Measurements from ENCODE around the gene VMP1. TPM values are rescaled to one million over a fixed set of nuclear protein-coding genes. Genes with fewer than 3 reads are reported as not detected.

Gene VMP1
- polyA plus RNA-seq, 3 donors = 90.1 to 126 (median 108) TPM

DNA sequence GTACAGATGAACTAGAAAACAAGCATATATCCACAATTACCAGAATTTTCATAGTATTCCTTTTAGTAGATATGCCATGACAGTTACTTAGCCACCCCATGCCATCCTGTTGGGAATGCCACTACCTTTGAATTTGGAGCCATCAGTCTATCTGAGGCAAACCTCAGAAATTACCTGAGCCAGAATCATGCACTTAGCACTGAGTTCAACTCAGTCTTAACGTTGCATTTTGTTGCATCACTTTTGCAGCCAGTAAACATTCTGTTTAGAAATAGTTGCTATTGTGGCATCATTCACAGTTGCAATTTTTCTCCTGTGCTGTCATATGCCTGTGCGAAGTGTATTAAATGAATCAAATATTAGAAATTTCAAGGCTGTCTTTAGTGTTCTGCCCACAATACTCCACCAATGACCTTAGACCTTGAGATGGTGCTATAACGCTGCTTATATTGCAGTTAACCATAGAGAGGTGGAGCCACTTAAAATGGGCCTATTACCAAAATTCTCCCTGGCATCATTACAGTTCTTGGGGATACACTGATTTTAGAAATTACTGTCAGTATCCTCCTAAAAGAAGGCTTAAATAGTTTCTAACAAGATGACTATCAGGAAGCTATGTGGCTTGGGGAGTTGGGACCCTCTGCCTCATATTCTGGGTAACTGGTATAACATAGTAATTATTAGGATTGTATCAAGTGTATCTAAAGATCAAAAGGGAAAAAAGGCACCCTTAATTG lies 11.3 kb upstream of the VMP1 start:
- no peak for DNase-seq (ENCODE audit: extremely low read depth in 1 of 11, low read depth in 9 of 11, low spot score in 4 of 11)

DNA sequence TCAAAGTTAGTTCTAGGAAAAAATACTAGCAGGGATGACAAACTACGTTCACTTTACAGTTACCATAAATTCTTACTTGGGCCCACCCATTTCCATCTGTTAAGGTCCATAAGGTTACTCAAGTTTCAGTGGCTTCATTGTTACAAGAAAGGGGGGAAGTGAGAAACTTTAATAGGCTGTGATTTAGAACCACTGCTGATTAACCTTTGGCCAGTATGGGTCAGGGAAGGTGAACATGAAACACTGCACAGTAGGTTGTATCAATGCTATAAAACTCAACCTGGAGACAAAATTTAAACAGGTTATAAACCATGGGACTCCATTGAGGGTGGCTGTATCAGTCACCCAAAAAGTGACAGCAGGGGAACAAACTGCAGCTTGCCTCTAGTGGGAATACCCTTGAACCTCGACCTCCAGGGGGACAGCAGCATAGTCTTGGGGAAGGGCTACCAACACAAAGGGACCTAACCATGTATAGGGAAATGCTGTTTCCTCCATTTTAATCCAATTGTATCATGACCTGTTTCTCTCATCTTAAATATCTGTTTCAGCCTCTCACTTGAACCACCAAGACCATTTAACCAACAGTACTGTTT lies 10.7 kb upstream of the VMP1 start:
- DNase-seq (ENCODE audit: extremely low read depth in 1 of 11, low read depth in 9 of 11, low spot score in 4 of 11) = no peak

DNA sequence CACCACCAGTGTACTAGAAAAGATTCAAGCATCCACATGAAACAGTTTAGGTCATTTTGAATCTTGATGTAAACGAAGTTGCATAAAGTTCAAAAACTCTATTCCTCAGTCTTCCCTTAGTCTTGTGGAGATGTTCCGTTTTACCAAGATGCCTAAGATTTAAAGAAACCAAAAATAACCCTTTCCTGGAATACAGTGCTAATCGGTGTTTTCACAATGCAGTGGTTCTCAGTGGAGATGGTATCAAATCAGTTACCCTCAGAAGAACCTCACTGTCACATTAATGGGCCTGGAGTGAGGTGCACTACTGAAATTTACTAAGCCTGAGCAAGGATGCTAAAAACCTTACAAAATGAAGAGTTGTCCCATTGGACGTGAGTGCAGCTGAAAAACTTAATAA lies 9.3 kb upstream of the VMP1 start:
- DNase-seq (ENCODE audit: extremely low read depth in 1 of 11, low read depth in 9 of 11, low spot score in 4 of 11) = no peak

DNA sequence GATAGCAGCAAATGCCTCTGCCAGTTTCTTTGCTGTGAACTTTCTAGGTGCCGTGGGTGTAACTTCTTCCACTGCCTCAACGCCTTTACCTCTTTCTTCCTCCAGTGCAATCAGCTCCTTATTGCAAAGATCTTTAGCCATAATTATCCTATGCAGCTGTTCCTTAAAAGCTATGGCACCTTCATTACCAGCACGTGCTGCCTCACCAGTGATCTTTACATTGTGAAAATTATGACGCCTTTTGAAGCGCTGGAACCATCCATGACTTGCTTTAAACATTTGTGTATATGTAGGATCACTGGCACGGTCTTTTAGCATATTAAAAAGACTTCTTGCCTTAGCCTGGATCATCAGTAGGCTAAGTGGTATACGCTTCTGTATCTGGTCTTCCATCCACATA lies 8.2 kb upstream of the VMP1 start:
- DNase-seq (ENCODE audit: extremely low read depth in 1 of 11, low read depth in 9 of 11, low spot score in 4 of 11) = no peak

DNA sequence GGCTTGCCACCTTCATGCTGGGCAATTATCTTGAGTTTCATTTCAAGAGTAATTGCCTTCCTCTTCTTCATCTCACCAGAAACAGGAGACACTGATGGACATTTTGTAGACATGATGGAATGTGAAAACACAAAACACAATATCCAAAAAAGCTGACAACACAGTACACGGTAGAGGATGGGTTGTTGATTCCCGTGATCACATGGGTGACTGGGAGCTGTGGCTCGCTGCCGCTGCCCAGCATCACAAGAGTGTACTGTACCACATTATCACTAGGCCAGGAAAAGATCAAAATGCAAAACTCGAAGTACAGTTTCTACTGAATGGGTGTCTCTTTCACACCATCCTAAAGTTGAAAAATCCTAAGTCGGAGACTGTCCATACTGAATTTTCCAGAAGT lies 7.7 kb upstream of the VMP1 start:
- DNase-seq (ENCODE audit: extremely low read depth in 1 of 11, low read depth in 9 of 11, low spot score in 4 of 11) = no peak

DNA sequence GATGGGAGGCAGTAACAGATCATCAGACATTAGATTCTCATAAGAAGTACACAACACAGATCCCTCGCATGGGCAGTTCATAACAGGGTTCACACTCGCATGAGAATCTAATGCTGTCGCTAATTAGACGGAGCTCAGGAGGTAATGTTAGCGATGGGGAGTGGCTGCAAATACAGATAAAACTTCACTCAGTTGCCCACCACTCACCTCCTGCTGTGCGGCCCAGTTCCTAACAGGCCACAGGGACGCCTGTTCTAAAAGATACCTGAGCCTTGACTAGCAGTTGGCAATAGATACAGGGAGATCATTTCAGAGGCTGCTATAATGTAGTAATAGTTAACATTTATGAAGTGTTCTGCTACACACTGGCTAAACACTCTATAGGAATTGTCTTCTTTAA lies 5.2 kb upstream of the VMP1 start:
- DNase-seq (ENCODE audit: extremely low read depth in 1 of 11, low read depth in 9 of 11, low spot score in 4 of 11) = no peak

DNA sequence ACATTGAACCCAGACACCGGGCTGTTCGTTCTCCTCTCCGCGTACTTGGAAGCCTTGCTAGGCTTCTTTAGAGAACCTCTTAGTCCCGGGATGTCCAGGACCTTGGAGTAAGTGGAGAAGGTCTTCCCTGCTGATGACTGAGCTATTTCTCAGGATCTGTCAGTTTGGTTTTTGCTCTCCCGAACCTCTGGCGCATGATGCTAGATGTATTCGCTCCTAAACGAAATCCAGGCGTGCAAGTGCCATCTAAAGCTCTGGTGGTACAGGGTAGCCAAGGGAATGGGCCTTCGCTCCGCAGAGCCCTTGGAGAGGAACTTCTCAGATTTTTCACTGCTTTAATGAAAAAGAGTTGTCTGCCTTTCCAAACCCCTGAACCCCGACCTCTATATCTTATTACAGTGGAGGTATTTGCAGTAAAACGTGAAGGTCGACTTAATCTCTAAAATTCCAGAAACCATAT lies 547 bp downstream of the VMP1 start:
- DNase-seq (ENCODE audit: extremely low read depth in 1 of 11, low read depth in 9 of 11, low spot score in 4 of 11) = no peak

DNA sequence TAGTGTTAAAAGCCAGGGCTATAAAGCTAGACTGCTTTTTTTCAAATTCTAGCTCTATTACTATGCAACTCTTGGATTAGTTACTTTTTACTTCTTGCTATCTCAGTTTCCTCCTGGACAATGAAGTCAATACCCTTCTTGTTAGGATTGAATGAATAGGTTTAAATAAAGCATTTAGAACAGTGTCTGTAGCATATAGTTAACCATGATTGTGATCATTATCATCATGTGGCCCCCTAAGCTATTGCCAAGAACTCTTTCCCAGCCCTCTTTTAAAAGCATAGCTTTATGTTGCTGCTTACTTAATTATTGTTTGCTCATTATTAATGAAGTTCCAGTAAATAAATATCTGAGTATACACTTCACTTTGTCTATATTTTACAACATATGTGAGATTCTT lies 4.5 kb downstream of the VMP1 start:
- DNase-seq (ENCODE audit: extremely low read depth in 1 of 11, low read depth in 9 of 11, low spot score in 4 of 11) = no peak

DNA sequence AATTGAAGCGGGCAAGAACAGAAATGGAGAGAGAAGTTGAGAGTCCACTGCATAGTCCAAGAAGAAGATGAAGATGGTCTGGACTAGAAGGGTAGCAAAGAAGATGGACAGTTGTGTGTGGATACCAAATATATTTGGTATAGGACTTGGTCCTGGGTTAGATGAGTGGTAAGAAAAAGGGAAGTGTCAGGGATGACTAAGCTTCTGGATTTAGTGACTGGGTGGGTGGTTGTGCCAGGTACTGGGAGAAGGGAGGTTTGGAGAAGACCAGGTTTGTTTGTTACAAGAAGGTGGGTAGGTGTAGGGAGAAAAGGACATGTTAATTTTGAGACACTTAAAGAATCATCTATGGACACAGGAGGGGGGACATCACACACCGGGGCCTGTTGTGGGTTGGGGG lies 5.4 kb downstream of the VMP1 start:
- no peak for DNase-seq (ENCODE audit: extremely low read depth in 1 of 11, low read depth in 9 of 11, low spot score in 4 of 11)

DNA sequence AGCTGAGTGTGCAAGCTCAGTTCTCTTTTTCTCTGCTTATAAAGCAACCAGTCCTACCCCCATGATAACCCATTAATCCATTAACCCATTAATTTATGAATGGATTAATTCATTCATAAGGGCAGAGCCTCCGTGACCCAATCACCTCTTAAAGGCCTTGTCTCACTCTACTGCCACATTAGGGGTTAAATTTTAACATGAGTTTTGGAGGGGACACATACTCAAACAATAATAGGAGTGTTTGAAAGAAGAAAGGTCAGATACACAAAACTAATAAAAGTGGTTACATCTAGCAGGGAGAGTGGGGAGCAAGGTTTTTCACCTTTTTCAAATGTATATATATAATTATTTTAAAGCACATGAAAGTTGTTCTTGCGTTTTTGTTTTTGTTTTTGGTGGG lies 6.8 kb downstream of the VMP1 start:
- no peak for DNase-seq (ENCODE audit: extremely low read depth in 1 of 11, low read depth in 9 of 11, low spot score in 4 of 11)

DNA sequence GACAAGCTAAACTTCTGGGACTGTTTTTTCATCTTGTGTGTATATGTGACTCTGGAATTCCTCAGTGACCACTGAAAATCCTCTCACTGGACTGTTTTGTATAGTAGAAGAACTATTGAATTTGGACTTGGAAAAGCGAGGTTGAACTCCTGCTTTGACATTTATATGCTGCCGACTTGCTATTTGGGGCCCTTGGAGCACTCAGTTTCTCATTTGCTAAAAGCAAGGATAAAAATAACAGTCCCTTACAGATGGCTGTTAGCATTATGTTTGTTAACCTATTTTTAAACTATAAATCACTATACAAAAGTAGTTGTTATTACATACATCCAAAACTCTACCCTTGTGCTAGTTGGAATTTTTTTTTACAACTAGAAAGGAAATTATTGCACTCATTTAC lies 9.0 kb downstream of the VMP1 start:
- no peak for DNase-seq (ENCODE audit: extremely low read depth in 1 of 11, low read depth in 9 of 11, low spot score in 4 of 11)

DNA sequence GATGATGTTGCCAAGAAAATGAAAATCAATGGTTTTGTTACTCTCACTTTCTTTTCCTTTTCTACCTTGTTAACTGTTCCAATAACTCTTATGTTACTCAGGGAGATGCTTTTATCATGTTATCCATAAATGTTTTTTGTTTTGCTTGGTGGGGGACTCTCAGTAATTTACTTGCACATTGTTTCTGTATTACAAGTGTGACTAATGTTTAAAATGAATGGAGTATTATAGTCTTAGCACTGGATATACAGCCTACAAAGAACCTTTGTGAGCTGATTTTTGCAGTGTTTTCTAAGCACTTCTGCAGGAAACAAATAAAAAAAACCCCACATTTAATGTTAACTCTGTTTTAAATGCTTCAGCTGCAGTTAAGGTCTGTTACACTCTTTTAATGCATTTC lies 12.1 kb downstream of the VMP1 start:
- DNase-seq (ENCODE audit: extremely low read depth in 1 of 11, low read depth in 9 of 11, low spot score in 4 of 11) = no peak

DNA sequence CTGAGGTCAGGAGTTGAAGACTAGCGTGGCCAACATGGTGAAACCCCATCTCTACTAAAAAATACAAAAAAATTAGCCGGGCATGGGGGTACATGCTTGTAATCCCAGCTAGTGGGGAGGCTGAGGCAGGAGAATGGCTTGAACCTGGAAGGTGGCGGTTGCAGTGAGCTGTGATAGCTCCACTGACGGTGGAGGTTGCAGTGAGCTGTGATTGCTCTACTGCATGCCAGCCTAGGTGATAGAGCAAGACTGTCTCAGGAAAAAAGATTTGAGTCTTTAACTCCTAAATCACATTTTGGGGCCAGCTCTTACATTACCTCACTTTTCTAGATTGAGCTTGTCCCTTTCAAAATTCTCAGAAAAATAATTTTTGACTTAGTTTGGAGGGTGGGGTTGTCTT lies 15.2 kb downstream of the VMP1 start:
- DNase-seq (ENCODE audit: extremely low read depth in 1 of 11, low read depth in 9 of 11, low spot score in 4 of 11) = no peak

DNA sequence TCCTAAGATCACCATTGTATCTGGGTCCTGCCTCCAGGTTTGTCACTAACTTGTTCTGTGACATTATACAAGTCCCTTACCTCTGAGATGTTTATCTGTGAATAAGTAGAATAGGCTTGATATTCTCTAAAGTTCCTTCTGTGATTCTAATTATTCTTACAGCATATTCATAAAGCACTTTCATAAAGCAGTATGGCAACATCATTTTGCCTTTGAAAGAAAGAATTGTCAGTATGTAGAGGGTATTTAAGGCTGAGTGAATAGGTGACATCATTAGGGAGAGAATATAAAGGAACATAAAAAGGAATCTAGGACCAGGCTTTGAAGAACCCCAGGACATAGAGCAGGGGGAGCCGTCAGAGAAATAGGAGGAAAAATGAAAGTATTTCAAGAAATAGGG lies 15.6 kb downstream of the VMP1 start:
- DNase-seq (ENCODE audit: extremely low read depth in 1 of 11, low read depth in 9 of 11, low spot score in 4 of 11) = no peak

DNA sequence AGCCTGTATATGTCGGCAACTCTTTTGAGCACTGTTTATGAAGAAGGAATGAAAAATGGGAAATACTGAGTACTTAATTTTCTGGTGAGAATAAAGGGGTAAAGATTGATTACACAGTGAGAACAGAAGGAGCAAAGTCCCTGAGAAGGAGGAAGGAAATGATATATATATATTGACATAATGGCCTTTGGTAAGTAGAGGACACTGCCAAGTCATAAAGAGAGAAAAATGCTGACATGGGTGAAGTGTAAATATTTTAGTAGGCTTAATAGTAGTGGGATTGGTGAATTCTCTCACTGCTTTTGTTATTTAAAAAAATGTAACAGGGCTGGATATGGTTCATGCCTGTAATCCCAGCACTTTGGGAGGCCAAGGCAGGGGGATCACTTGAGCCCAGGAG lies 16.2 kb downstream of the VMP1 start:
- DNase-seq (ENCODE audit: extremely low read depth in 1 of 11, low read depth in 9 of 11, low spot score in 4 of 11) = no peak

DNA sequence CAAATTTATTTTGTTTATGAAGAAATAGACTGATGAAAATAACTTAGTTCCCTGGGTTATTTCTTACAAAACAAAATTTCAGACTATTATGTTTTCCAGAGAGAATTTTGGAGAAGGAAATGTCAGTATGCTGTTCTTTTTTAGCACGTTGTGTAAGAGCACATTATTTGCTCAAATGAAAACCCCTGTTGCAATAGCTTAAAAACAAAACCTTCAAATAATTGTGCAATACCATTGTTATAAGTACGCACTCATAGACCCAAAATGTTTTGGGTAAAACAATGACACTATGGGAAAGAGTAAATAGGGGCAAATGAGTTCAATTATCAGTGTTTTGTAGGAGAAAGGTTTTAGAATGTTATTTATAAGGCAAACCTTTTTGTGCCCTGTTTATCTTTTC lies 18.2 kb downstream of the VMP1 start:
- DNase-seq (ENCODE audit: extremely low read depth in 1 of 11, low read depth in 9 of 11, low spot score in 4 of 11) = no peak

DNA sequence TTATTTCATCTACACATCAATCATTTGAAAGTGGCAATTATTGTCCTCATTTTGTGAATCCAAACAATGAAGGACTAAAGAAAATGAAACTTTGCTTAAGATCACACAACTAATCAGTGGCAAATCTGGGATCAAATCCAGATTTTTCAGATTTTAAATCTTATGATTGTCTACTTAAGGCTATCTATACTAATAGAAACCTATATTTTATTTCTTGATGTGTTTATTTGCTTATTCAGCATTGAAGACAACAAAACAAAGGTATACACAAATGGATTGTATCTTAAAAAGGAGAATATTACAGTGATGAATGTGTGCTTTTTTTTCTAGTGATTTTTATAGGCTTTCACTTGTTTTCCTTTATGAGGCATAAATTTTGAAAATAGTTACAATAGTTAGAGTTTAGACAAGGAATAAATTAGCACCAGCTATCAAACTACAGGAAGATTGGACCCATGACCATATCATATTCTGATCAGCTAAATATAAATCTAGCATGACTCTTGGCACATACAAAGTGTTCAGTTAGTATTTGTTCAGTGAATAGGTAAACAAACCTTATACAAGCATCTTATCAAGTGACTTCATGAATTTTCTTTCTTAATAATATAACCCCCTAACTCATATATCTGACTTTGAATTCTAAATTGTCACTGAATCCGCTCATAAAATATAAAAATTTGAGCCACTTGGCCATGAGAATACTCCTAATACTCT lies 20.5 kb downstream of the VMP1 start:
- DNase-seq (ENCODE audit: extremely low read depth in 1 of 11, low read depth in 9 of 11, low spot score in 4 of 11) = no peak

DNA sequence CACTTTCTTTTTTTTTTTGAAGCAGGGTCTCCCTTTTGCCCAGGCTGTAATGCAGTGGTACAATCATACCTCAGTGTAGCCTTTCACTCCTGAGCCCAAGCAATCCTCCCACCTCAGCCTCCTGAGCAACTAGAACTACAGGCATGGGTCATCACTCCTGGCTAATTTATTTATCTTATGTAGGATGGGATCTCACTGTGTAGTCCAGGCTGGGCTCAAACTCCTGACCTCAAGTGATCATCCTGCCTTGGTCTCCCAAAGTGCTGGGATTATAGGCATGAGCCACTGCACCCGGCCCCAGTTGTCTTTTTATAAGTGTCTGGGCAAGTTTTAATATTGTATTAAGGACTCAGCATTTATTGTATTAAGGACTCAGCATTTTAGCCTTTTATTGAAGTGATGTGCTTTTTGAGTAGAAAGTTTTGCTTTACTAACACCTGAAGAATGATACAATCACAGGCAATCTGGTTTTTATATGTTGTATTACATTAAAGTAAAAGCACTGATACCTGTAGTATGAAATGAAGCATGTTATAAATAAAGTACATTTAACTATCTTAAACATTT lies 22.9 kb downstream of the VMP1 start:
- no peak for DNase-seq (ENCODE audit: extremely low read depth in 1 of 11, low read depth in 9 of 11, low spot score in 4 of 11)

DNA sequence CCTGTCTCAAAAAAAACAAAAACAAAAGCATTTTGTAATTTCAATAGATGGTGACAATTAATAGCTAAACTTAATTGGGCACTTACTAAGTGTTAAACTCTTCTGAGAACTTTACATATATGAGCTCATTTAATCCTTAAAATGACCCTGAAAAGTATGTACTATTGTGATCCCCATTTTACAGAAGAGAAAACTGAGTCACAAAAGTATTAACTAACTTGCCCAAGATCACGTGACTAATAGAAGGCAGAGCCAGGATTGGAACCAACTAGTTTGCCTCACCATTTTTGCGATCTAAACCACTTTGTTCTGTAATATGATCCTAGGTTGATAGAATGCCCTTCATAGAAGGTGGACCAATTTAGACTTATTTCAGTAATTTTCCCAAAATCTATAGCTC lies 26.2 kb downstream of the VMP1 start:
- DNase-seq (ENCODE audit: extremely low read depth in 1 of 11, low read depth in 9 of 11, low spot score in 4 of 11) = no peak

DNA sequence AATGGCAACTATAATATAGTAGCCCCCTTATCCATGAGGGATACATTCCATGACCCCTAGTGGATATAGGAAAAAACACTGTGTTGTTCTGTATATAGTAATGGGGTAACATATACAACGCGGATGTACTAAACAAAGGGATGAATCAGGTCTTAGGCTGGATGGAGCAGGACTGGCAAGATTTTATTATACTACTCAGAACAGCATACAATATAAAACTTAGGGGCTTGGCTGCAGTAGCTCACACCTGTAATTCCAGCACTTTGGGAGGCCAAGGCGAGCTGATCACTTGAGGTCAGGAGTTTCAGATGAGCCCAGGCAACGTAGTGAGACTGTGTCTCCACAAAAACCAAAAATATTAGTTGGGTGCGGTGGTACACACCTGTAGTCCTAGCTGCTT lies 26.8 kb downstream of the VMP1 start:
- DNase-seq (ENCODE audit: extremely low read depth in 1 of 11, low read depth in 9 of 11, low spot score in 4 of 11) = no peak

All from renal cortex interstitium (tissue), 11 donors.